22Rv1 (cell line): ENCODE data around the gene JCHAIN.

Experiments
- H3K27ac ChIP-seq: fragments of 450-650 bp; 2 replicates; pipeline ENCODE4 v1.5.1; 2017
- CTCF ChIP-seq: fragments of 450-650 bp; IDR thresholded peaks from 2 replicates; pipeline ENCODE4 v1.5.1; 2017; ENCODE audit warnings: mild to moderate bottlenecking
- ZFX ChIP-seq: fragments of 450-650 bp; IDR thresholded peaks from 2 replicates; pipeline ENCODE4 v1.6.1; 2017; ENCODE audit warnings: antibody characterized with exemption, borderline replicate concordance

Gene JCHAIN

GRCh38 chr4:70666369-70666768, at the start of gene JCHAIN:
TSS of gene JCHAIN (minus strand) at chr4:70666508. CDS start at chr4:70666490, 18 bp downstream.
- no peak for TF ChIP-seq ZFX
- no peak for TF ChIP-seq CTCF
- H3K27ac ChIP-seq, result no peak within 1 kb of the TSS

- no peak for TF ChIP-seq ZFX
- TF ChIP-seq CTCF, result no peak
- H3K27ac ChIP-seq, result no peak overlapping the region
Measured at GRCh38 chr4:70715097-70715496, 48.8 kb upstream of the JCHAIN start.

- TF ChIP-seq CTCF, result no peak
- TF ChIP-seq ZFX, result no peak
- H3K27ac ChIP-seq, result no peak overlapping the region
Measured at GRCh38 chr4:70714079-70714887, 48.0 kb upstream of the JCHAIN start.

GRCh38 chr4:70713453-70714078, 47.3 kb upstream of the JCHAIN start:
- TF ChIP-seq CTCF (no peak), ZFX (no peak)
- H3K27ac ChIP-seq, result no peak overlapping the region

GRCh38 chr4:70712604-70713452, 46.5 kb upstream of the JCHAIN start:
- no peak overlapping the region for H3K27ac ChIP-seq
- no peak for TF ChIP-seq ZFX
- no peak for TF ChIP-seq CTCF

GRCh38 chr4:70712150-70712549, 45.8 kb upstream of the JCHAIN start:
- TF ChIP-seq ZFX (no peak), CTCF (no peak)

More at GRCh38 chr4:70712150-70712549, 45.8 kb upstream of the JCHAIN start:
- no peak overlapping the region for H3K27ac ChIP-seq
